Stimulated activated CD4-positive, alpha-beta T cell treated with anti-CD3 and anti-CD28 coated beads, Interleukin-1b, Interleukin-23, amount 100 ng/mL, for 48 hours (primary cell): ENCODE results near the gene RAD9A.

Experiments
- DNase-seq: peaks from one replicate; pipeline ENCODE4 v3.0.0-alpha.2; 2020

RAD9A gene

DNA sequence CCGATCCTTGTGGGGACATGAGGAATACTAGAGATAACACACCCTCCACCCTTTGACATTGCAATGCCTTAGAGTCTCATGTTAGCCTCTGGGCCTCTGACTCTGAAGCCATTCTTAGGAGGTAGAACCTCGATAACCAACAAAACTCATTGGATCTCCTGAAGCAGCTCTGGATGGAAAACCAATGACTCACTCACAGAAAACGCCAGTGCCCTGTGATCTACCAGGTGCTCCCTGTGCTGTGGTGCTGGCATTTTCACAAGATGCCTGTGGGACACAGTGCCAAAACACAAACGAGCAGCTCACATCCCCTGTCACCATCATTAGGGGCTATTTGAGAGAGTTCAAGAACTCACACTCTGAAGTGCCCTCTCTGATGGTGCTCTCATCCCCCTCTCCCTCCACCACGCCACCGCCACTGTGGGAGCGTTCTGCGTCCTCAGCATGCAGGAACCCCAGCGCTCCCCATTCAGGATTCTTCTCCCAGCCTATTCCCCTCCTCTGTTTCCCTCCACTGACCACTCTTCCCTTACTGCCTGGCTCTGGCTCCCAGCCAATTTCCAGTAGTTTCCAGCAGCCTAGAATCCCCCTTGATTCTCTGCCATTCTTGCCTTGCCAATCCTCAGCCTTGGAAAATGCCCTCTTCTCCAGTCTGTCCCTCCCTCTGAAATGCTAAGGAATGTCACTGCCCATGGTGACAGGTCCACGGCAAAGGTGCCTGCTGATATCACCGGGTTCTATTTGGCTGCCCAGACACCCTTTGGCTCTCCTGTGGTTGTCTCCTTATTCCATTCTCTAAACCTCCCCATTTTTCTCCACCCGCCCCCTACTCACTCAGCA lies 33.7 kb upstream of the RAD9A start:
- DNase-seq, result no peak

- DNase-seq, result no peak
Observed at GRCh38 chr11:67364169-67364568, 27.6 kb upstream of the RAD9A start.

DNA sequence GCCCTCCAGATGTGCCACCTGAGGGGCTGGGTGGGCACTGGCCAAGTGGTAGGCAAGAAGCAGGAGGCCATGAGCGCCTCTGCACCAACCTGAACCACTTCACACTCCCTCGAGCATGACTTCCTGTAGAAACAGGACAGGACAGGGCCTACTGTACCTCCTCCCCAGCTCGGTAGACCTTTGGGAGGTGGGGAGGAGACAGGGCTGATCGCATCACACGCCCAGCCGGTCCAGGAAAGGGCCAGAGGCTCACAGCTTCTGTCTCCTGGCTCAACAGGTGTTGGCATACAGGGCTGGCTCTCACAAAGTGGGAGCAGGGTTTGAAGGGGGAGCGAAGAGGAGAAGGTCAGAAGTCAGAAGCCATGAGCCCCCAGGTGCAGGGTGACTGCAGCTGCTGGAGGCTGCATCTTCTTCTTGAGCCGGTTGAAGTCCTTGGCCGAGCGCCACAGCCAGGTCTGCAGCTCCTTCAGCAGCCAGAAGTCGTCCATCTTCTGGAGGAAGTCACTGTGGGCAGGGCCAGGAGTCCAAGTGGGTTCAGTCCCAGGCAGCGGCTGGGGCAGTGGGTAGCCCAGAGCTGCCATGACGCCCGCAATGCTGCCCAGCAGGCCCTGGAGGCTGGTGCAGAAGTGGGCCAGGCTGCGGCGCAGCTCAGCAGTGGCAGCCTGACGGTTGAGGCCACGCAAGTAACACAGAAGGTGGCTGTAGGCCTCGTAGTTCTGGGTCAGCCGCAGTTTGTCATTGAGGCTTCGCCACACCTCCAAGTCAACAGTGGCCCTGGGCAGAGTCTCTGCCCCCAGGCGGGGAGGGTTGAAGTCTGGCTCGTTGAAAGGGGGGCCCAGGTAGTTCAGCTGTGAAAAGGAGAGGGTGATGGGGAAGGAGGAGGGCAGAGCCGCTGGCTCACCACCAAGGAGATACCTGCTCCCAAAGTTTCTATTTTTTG lies 26.7 kb upstream of the RAD9A start:
- no peak for DNase-seq

DNA sequence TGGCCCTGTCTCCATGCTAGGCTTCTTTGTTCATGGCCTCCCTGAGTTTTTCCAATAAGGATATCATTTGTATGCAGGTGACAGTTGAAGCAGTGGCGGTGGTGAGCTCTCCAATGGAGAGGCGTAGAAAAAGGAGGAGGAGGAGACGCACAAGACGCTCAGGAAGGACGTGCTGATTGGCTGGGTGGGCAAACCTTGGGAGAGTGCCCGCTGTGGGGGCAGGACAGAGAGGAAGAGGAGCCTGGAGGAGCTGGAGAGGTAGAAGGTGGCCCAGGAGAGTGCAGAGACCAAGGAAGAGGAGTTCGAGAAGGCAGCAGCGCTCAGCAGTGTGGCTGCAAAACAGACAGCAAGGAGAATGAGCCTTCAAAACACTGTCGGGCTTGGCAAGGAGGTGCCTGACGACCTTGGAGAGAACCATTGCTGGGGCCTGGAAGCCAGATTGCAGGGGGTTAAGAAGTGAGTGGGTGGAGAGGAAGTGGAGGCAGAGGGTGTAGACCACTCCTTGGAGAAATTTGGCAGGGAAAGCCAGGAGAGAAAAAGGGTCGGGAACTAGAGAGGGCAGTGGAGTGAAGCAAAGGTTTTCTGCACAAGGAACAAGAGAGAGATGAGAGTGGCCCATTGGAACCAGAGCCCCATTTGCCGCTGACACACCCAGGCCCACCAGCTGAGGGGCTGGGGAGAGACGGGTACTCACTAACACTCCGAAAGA lies 25.9 kb upstream of the RAD9A start:
- no peak for DNase-seq

GRCh38 chr11:67366546-67366945 lies 25.2 kb upstream of the RAD9A start:
- DNase-seq, result no peak

GRCh38 chr11:67366961-67367760 lies 24.6 kb upstream of the RAD9A start:
- DNase-seq, result no peak

DNA sequence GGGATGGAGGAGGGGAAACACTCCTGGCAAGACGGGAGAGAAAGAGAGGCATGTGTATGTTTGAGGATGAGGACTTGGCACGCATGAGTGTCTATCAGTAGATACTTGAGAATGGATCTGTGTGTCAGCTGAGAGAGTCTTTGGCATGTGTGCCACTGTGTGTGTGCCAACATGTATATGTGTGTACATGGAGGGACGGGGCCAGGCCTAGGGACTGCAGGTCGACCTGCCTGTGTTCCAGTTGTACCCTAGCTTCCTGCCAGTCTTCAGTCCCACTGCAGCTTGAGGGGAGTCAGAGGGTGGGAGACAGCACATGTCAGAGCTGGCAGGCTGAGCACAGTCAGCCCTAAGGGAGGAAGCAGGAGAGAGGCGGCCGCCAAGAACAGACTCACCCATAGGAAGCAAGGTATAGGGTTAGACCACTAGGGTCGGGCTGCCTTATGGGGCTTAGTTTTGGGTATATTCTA lies 24.0 kb upstream of the RAD9A start:
- no peak for DNase-seq

- DNase-seq, result no peak
Observed at GRCh38 chr11:67368621-67369020, 23.2 kb upstream of the RAD9A start.

- no peak for DNase-seq
Observed at GRCh38 chr11:67369275-67369674, 22.5 kb upstream of the RAD9A start.

- no peak for DNase-seq
Observed at GRCh38 chr11:67369801-67370284, 21.9 kb upstream of the RAD9A start.

- no peak for DNase-seq
Observed at GRCh38 chr11:67370351-67371076, 21.3 kb upstream of the RAD9A start.

GRCh38 chr11:67371189-67371910 lies 20.4 kb upstream of the RAD9A start:
- DNase-seq, result no peak

DNA sequence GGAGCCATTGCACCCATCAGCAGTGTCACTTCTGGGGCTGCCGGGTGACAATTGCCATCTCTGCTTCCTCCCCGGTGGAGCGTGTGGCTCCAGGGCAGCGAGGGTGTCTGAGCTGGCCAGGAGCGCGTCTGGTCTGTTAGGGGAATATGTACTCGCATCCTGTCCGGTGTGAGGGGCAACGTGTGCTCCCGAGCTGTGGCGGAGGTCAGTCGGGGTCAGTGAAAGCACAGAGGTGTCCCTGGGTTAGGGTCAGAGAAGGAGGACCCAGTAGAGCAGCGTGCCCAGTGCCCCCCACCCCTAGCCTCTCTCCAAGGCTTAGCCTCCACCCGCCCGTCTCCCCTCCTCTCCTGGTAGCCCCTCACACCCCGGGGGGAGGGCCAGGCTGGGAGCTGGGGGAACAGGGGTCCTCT lies 19.9 kb upstream of the RAD9A start:
- no peak for DNase-seq

GRCh38 chr11:67372321-67372992 lies 19.3 kb upstream of the RAD9A start:
- DNase-seq, result no peak

- no peak for DNase-seq
Observed at GRCh38 chr11:67372993-67373647, 18.7 kb upstream of the RAD9A start, which contains the start of gene CLCF1. Gene CLCF1 (minus strand): TSS chr11:67373598. CDS start chr11:67373539, 59 bp downstream.

GRCh38 chr11:67373648-67374570 lies 17.9 kb upstream of the RAD9A start:
- DNase-seq, result peak; percentile 40

DNA sequence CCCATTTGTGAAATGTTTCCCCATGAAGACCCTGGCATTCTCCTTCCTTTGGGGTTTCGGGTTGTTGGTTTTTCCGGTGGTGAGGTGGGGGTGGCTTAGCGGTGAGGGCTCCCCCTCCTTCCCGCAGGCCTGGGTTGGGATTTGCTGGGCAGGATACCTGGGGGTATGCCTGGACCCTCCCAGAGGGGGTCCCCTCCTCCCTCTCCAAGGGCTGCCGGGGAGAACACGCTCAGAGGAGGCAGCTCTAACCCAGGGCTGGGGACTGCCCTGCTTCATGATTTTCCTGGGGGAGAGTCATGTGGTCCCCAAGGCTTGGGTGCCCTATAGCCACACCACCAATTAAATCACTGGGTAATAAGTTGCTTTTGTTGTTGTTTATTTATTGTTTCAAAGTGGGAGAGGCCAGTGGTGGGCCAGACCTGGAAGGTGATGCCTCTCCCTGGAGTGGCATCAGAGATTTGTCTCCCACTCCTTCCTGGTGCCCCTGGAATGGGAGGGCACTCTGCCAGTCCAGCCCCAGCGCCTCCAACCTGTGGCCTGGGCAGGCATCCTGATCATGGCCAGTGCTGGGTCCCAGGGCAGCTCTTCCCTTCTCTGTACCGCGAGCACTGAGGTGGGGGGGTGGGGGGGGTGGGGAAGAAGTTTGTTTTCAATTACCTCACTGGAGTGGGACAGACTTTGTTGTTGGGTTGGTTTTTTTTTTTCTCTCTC lies 17.1 kb upstream of the RAD9A start:
- no peak for DNase-seq
